Measurements from ENCODE around the gene CNTNAP2. TPM values are rescaled to one million over a fixed set of nuclear protein-coding genes. Genes with fewer than 3 reads are reported as not detected.
A peak's percentile ranks its signal among the peaks of the same experiment; 100 is the strongest.

Gene CNTNAP2
- total and polyA plus RNA-seq, 2 of the 8 experiments (the other 6 are each of a cell fraction or from before 2014, with no cell fraction given): 27.9 to 71.0 TPM

- Histone ChIP-seq H4K91ac (replicated peaks; ENCODE audit: insufficient read length, low read length) (no peak overlapping the region), H2AFZ (ENCODE audit: low read length) (peak overlapping the region; percentile 64; the same call in 1 of the 2 replicates), H2BK15ac (ENCODE audit: low read length) (no peak overlapping the region), H4K8ac (ENCODE audit: extremely low read depth, insufficient read depth, low read length) (no peak overlapping the region), H3K56ac (replicated peaks; ENCODE audit: insufficient read length, low read depth, low read length) (no peak overlapping the region), H4K20me1 (replicated peaks in 1 of 2; ENCODE audit: control insufficient read depth in 1 of 2, insufficient read depth in 2 of 2, low read length in 2 of 2) (peaks cover 3 to 5% of the 10 kb centered on the region in 2 experiments), H3K23ac (ENCODE audit: insufficient read length) (no peak overlapping the region), H2BK5ac (ENCODE audit: low read depth, low read length) (no peak overlapping the region), H2AK5ac (ENCODE audit: low read depth, low read length) (no peak overlapping the region), H3K27ac (ENCODE audit: low read depth, low read length) (no peak overlapping the region), H3K79me2 (ENCODE audit: control insufficient read depth in 1 of 2, insufficient read depth in 2 of 2, low read length in 2 of 2) (no peaks in the 10 kb centered on the region), H3K4me2 (ENCODE audit: insufficient read depth in 1 of 2, low read depth in 2 of 2, low read length in 2 of 2) (peak overlapping the region; percentile 90 to 99), H3K14ac (ENCODE audit: insufficient read length) (no peak overlapping the region), H4K5ac (ENCODE audit: insufficient read length, low read depth, low read length) (no peak overlapping the region), H3K9ac (replicated peaks in 1 of 4; ENCODE audit: extremely low read depth in 1 of 4, low read depth in 3 of 4, low read length in 3 of 4) (no peak overlapping the region), H3K27me3 (replicated peaks in 1 of 4; ENCODE audit: control insufficient read depth in 3 of 4, extremely low read depth in 1 of 4, insufficient read depth in 3 of 4, low read length in 3 of 4) (peaks cover 0 to 9% (median 3%) of the 10 kb centered on the region in 4 experiments; a peak in 3 of 7 replicates), H3K18ac (ENCODE audit: extremely low read depth, low read length) (no peak overlapping the region), H2BK12ac (ENCODE audit: low read depth, low read length) (no peak overlapping the region), H3K79me1 (ENCODE audit: low read depth, low read length) (no peaks in the 10 kb centered on the region), H3K4me3 (ENCODE audit: extremely low read depth in 1 of 4, insufficient read depth in 2 of 4, low read depth in 3 of 4, low read length in 4 of 4) (peak overlapping the region; percentile 64 to 70 (median 66); a peak in 7 of 8 replicates), H3K4ac (replicated peaks; ENCODE audit: insufficient read length, low read depth, low read length) (no peak overlapping the region), H3K4me1 (replicated peaks in 1 of 4; ENCODE audit: control insufficient read depth in 3 of 4, insufficient read depth in 4 of 4, low read length in 3 of 4) (peaks cover 0 to 7% (median 1%) of the 10 kb centered on the region in 4 experiments; a peak in 5 of 7 replicates), H3K23me2 (ENCODE audit: low read depth, low read length) (peaks cover 16% of the 10 kb centered on the region), H2BK20ac (ENCODE audit: low read length) (no peak overlapping the region), H2BK120ac (replicated peaks; ENCODE audit: low read depth, low read length) (no peak overlapping the region), H3K36me3 (ENCODE audit: control insufficient read depth in 2 of 4, insufficient read depth in 4 of 4, low read length in 3 of 4) (no peaks in the 10 kb centered on the region), H3K9me3 (ENCODE audit: insufficient read depth in 2 of 2, low read depth in 1 of 2, low read length in 1 of 2) (no peaks in the 10 kb centered on the region)
- no peak for DNase-seq (ENCODE audit: low read depth in 1 of 2, low spot score in 2 of 2)
- ChIA-PET POLR2A (ENCODE audit: partially characterized antibody) (no interaction called here), CTCF (ENCODE audit: partially characterized antibody) (interaction anchor here (1.2 to 2.7 kb wide), 5 partner anchors 11 to 113 kb away, joined by 3 to 14 read pairs (median 5); no protein-coding TSS in a partner anchor)
- 18% methylated on average over 15 of the region's 15 CpGs; no CpG with 5 or more reads in 1 of the 2 experiments for WGBS, 2 experiments (ENCODE audit: extremely low coverage in 1 of 2, insufficient coverage in 1 of 2, insufficient read length in 1 of 2, insufficient replicate concordance in 2 of 2, low coverage in 1 of 2, low lambda C conversion rate in 2 of 2, missing lambda C conversion rate in 1 of 2)
- TF ChIP-seq, protein P1, sequence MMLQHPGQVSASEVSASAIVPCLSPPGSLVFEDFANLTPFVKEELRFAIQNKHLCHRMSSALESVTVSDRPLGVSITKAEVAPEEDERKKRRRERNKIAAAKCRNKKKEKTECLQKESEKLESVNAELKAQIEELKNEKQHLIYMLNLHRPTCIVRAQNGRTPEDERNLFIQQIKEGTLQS (IDR thresholded peaks at IDR 0.05; ENCODE audit: insufficient read depth, low read depth, low read length): no peak
- TF ChIP-seq CBX8 (IDR thresholded peaks at IDR 0.05; ENCODE audit: borderline replicate concordance, low read depth, low read length): no peak
- TF ChIP-seq JUND (IDR thresholded peaks at IDR 0.05; ENCODE audit: low read length): no peak
- TF ChIP-seq SP2 (IDR thresholded peaks at IDR 0.05; ENCODE audit: low read length): no peak
- TF ChIP-seq TAF7 (optimal IDR thresholded peaks at IDR 0.05; ENCODE audit: borderline replicate concordance, low read depth, low read length): no peak
- TF ChIP-seq CHD1 (IDR thresholded peaks at IDR 0.05; ENCODE audit: low read depth, low read length): no peak
- no peak for TF ChIP-seq SAP30 (IDR thresholded peaks at IDR 0.05; ENCODE audit: insufficient read depth, insufficient replicate concordance, low read length)
- TF ChIP-seq EP300 (IDR thresholded peaks at IDR 0.05; ENCODE audit: borderline replicate concordance in 1 of 2, low read depth in 2 of 2, low read length in 2 of 2): no peak
- no peak for FAIRE-seq
Measured at GRCh38 chr7:146115548-146115850, 1.1 kb upstream of the CNTNAP2 start.
